ENCODE data around the gene GALK1. TPM values are rescaled to one million over a fixed set of nuclear protein-coding genes. Genes with fewer than 3 reads are reported as not detected.

Gene GALK1
- polyA plus RNA-seq, 1 donor (not counting 4 experiments of a cell fraction or from before 2014, with no cell fraction given), result 1.3 TPM

GRCh38 chr17:75806822-75807500 is 42.0 kb upstream of the GALK1 start:
- no peak overlapping the region for H3K4me2 ChIP-seq (ENCODE audit: control insufficient read depth, extremely low read depth, insufficient read depth, low read depth, low read length)
- H2AFZ ChIP-seq (ENCODE audit: control insufficient read depth, low read length), result no peak overlapping the region
- DNase-seq (ENCODE audit: low read depth, low spot score), result no peak
- peaks cover 15% of the 10 kb centered on the region for H3K4me1 ChIP-seq (ENCODE audit: control insufficient read depth, extremely low read depth, insufficient read depth, low read length)
- no peak overlapping the region for H3K9ac ChIP-seq (ENCODE audit: control insufficient read depth, extremely low read depth, insufficient read depth, low read length)
- H3K9me3 ChIP-seq (ENCODE audit: control insufficient read depth, low read depth, low read length), result no peaks in the 10 kb centered on the region
- no peak overlapping the region for H3K4me3 ChIP-seq (ENCODE audit: control insufficient read depth in 2 of 3, extremely low read depth in 1 of 3, insufficient read depth in 2 of 3, low read depth in 1 of 3, low read length in 3 of 3)
- peaks cover 0 to 3% of the 10 kb centered on the region in 2 experiments for H3K36me3 ChIP-seq (ENCODE audit: control insufficient read depth in 2 of 2, extremely low read depth in 1 of 2, insufficient read depth in 2 of 2, low read length in 2 of 2)
- TF ChIP-seq EZH2 (IDR thresholded peaks at IDR 0.05; ENCODE audit: low read length) (no peak), CTCF (optimal IDR thresholded peaks at IDR 0.05 in 1 of 3, IDR thresholded peaks at IDR 0.05 in 1 of 3, conservative IDR thresholded peaks at IDR 0.05 in 1 of 3; ENCODE audit: extremely low read depth in 1 of 3, insufficient read depth in 2 of 3, low read length in 3 of 3) (no peak)
- no peak for FAIRE-seq
- dilution Hi-C loops (cut with MboI; ENCODE audit: extremely low pct_ligation_motif_present, low sequenced_read_pairs), result no loop called here
- no peak overlapping the region for H3K27ac ChIP-seq (ENCODE audit: control insufficient read depth, insufficient read depth, low read length)
- no peaks in the 10 kb centered on the region for H3K79me2 ChIP-seq (ENCODE audit: control insufficient read depth, insufficient read depth, low read length)
- peaks cover 3% of the 10 kb centered on the region for H3K9me1 ChIP-seq (ENCODE audit: control insufficient read depth, extremely low read depth, insufficient read depth, low read length)
- no peaks in the 10 kb centered on the region for H3K27me3 ChIP-seq (ENCODE audit: control insufficient read depth, extremely low read depth, insufficient read depth, low read length)
- H4K20me1 ChIP-seq (ENCODE audit: control insufficient read depth, extremely low read depth, insufficient read depth, low read length), result no peaks in the 10 kb centered on the region

GRCh38 chr17:75803883-75804282 is 38.9 kb upstream of the GALK1 start:
- Histone ChIP-seq H3K27me3 (ENCODE audit: control insufficient read depth, extremely low read depth, insufficient read depth, low read length) (no peaks in the 10 kb centered on the region), H3K9me3 (ENCODE audit: control insufficient read depth, low read depth, low read length) (no peaks in the 10 kb centered on the region), H2AFZ (ENCODE audit: control insufficient read depth, low read length) (no peak overlapping the region), H3K4me3 (ENCODE audit: control insufficient read depth in 2 of 3, extremely low read depth in 1 of 3, insufficient read depth in 2 of 3, low read depth in 1 of 3, low read length in 3 of 3) (no peak overlapping the region), H3K4me2 (ENCODE audit: control insufficient read depth, extremely low read depth, insufficient read depth, low read depth, low read length) (no peak overlapping the region), H4K20me1 (ENCODE audit: control insufficient read depth, extremely low read depth, insufficient read depth, low read length) (no peaks in the 10 kb centered on the region), H3K4me1 (ENCODE audit: control insufficient read depth, extremely low read depth, insufficient read depth, low read length) (peaks cover 7% of the 10 kb centered on the region), H3K79me2 (ENCODE audit: control insufficient read depth, insufficient read depth, low read length) (no peaks in the 10 kb centered on the region), H3K9ac (ENCODE audit: control insufficient read depth, extremely low read depth, insufficient read depth, low read length) (no peak overlapping the region), H3K27ac (ENCODE audit: control insufficient read depth, insufficient read depth, low read length) (no peak overlapping the region), H3K9me1 (ENCODE audit: control insufficient read depth, extremely low read depth, insufficient read depth, low read length) (no peaks in the 10 kb centered on the region), H3K36me3 (ENCODE audit: control insufficient read depth in 2 of 2, extremely low read depth in 1 of 2, insufficient read depth in 2 of 2, low read length in 2 of 2) (peaks cover 0 to 1% of the 10 kb centered on the region in 2 experiments)
- dilution Hi-C loops (cut with MboI; ENCODE audit: extremely low pct_ligation_motif_present, low sequenced_read_pairs), result no loop called here
- DNase-seq (ENCODE audit: low read depth, low spot score) (no peak), FAIRE-seq (no peak)
- TF ChIP-seq CTCF (optimal IDR thresholded peaks at IDR 0.05 in 1 of 3, IDR thresholded peaks at IDR 0.05 in 1 of 3, conservative IDR thresholded peaks at IDR 0.05 in 1 of 3; ENCODE audit: extremely low read depth in 1 of 3, insufficient read depth in 2 of 3, low read length in 3 of 3), result no peak
- TF ChIP-seq EZH2 (IDR thresholded peaks at IDR 0.05; ENCODE audit: low read length), result no peak
